Transverse colon (tissue), 4 donors: ENCODE results near the gene ZNF266. TPM values are rescaled to one million over a fixed set of nuclear protein-coding genes. Genes with fewer than 3 reads are reported as not detected.

Experiments
- DNase-seq: peaks from one replicate; pipeline ENCODE4 v3.0.0-alpha.2; 2019
- H3K27ac ChIP-seq, 4 donors: fragments of 200-600 bp; sonication (generic); 2 replicates each; pipeline ENCODE4 v1.5.1; 2016 to 2018; ENCODE audit warnings: inconsistent platforms in 4 of 4
- H3K27me3 ChIP-seq: fragments of 200-600 bp; sonication (generic); 2 replicates; pipeline ENCODE4 v1.5.1; 2017; ENCODE audit warnings: inconsistent platforms
- H3K36me3 ChIP-seq, 4 donors: fragments of 200-600 bp; sonication (generic); 2 replicates each; pipeline ENCODE4 v1.5.1; 2017 to 2019; ENCODE audit warnings: inconsistent platforms in 4 of 4
- H3K4me1 ChIP-seq, 4 donors: fragments of 200-600 bp; sonication (generic); 2 replicates each; pipeline ENCODE4 v1.5.1; 2017 to 2020; ENCODE audit warnings: inconsistent platforms in 4 of 4
- H3K4me3 ChIP-seq, 4 donors: fragments of 200-600 bp; sonication (generic); 1 replicate in 1 of 4; 2 replicates in 3 of 4; pipeline versions ENCODE4 v1.5.1 to v1.6.1; 2017 to 2019; ENCODE audit warnings: inconsistent platforms in 4 of 4
- H3K9me3 ChIP-seq, 2 donors: fragments of 200-600 bp; sonication (generic); 2 replicates each; pipeline ENCODE4 v1.5.1; 2017 to 2019; ENCODE audit warnings: inconsistent platforms in 2 of 2
- EP300 ChIP-seq: sonication (generic); formaldehyde crosslinking; IDR thresholded peaks from one replicate; pipeline ENCODE4 v1.6.1; 2017; ENCODE audit warnings: antibody characterized with exemption, low read depth
- POLR2A ChIP-seq: fragments of 450-650 bp; IDR thresholded peaks from one replicate; pipeline ENCODE4 v1.6.1; 2016; ENCODE audit warnings: antibody characterized with exemption, mild to moderate bottlenecking, moderate library complexity
- POLR2AphosphoS5 ChIP-seq, 3 donors: sonication (generic); formaldehyde crosslinking; IDR thresholded peaks; one replicate each; pipeline ENCODE4 v1.6.1; 2016; ENCODE audit warnings: antibody characterized with exemption in 3 of 3
- WGBS, 2 donors: methylation state at CpG; one replicate each; pipeline ENCODE4 v1.1.5; 2018; ENCODE audit warnings: low coverage in 1 of 2; 5-methylcytosine and 5-hydroxymethylcytosine counted together
- in situ Hi-C, 4 donors: fragments of 200-750 bp; cut with MboI; loops; one replicate each; pipeline versions ENCODE4 v1.15.0 to v1.15.1; 2017; ENCODE audit warnings: low sequenced_read_pairs in 3 of 4, low pct_ligation_motif_present in 1 of 4, low pct_unique_long_range_greater_than_20kb in 1 of 4
- intact Hi-C: fragments of 100-400 bp; cut with DNase I; formaldehyde crosslinking; loops from one replicate; pipeline ENCODE4 v1.15.1; 2023; ENCODE audit warnings: low total_unique reads
- total RNA-seq, 4 donors: library from RNA; depleted of rRNA; stranded (reverse); fragments of >200 nt; gene quantifications; one replicate each; pipeline ENCODE4 v1.1.0, GENCODE V29; 2016
- TF ChIP-seq, protein P1 (sequence below), 5 experiments: fragments of 200-600 bp in 3 of 5; fragments of 450-650 bp in 2 of 5; sonication (generic) in 3 of 5; IDR thresholded peaks; 1 replicate in 2 of 5; 2 replicates in 3 of 5; pipeline ENCODE4 v1.5.1; 2016 to 2017; ENCODE audit warnings: antibody characterized with exemption in 5 of 5, inconsistent platforms in 3 of 5, mild to moderate bottlenecking in 2 of 5, moderate library complexity in 1 of 5

Gene ZNF266
- total RNA-seq, result 10 to 100 TPM; 15.0 to 67.5 (median 30.5) TPM

DNA sequence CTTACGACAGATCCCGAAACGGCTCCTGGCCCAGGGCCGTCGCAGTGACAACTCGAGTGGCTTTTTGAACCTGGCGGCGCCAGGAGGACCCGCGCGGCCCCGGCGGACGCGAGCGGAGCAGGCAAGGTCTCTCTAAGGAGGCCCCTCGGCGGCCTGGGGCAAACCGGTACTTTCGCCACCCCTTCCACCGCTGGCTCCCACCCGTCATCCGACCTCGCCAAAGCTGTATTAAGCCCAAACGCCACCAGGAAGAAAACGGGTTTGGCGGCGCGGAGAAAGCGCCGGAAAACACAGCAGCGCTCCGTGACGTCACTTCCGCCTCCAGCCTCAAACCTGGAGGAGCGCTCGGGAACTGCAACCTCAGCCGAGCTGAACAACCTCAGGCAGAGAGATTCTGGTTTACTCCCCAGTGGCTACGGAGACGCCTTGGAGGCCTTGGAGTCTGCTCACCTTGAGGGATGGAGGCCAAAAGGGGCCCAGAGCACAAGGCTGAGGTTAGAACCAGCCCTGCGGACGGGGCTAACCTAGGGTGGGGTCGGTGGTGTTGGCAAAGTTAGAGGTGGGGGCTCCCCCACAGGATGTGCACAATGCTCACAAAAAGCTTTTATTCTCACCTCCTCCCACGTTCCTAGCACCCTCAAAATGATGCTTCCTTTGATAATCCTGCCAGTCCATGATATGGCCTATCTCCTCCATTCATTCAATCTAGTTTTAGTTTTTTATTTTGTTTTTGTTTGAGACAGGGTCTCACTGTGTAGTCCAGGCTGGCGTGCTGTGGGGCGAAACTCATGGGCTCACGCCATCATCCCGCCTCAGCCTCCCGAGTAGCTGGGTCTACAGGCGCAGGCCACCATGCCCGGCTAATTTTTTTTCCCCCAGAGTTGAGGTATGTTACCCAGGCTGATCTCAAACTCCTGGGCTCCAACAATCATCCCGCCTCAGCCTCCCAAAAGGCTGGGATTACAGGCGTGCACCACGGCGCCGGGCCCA is at the start of gene ZNF266:
TSS of gene ZNF266 (minus strand) at position 295 of the 990 bp plus-strand sequence. CDS start 15,484 bp downstream, outside the sequence.
- peak; percentile 91 for DNase-seq
- intact Hi-C loops, result no loop called here
- Histone ChIP-seq H3K4me1 (peaks cover 6 to 19% (median 13%) of the 10 kb centered on the region in 4 donors), H3K27me3 (no peaks in the 10 kb centered on the region), H3K27ac (peak within 1 kb of the TSS; percentile 86 to 93 (median 87)), H3K36me3 (peaks cover 0 to 19% (median 7%) of the 10 kb centered on the region in 4 donors), H3K9me3 (no peaks in the 10 kb centered on the region), H3K4me3 (peak within 1 kb of the TSS; percentile 71 to 98 (median 86))
- in situ Hi-C loops, result no loop called here
- 20 to 72% methylated on average over 12 to 47 of the region's 56 CpGs for WGBS, 2 donors
- TF ChIP-seq, protein P1, sequence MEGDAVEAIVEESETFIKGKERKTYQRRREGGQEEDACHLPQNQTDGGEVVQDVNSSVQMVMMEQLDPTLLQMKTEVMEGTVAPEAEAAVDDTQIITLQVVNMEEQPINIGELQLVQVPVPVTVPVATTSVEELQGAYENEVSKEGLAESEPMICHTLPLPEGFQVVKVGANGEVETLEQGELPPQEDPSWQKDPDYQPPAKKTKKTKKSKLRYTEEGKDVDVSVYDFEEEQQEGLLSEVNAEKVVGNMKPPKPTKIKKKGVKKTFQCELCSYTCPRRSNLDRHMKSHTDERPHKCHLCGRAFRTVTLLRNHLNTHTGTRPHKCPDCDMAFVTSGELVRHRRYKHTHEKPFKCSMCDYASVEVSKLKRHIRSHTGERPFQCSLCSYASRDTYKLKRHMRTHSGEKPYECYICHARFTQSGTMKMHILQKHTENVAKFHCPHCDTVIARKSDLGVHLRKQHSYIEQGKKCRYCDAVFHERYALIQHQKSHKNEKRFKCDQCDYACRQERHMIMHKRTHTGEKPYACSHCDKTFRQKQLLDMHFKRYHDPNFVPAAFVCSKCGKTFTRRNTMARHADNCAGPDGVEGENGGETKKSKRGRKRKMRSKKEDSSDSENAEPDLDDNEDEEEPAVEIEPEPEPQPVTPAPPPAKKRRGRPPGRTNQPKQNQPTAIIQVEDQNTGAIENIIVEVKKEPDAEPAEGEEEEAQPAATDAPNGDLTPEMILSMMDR (IDR thresholded peaks at IDR 0.05), result peak; percentile 85 to 95 (median 90)
- TF ChIP-seq POLR2A, result peak; percentile 40
- peak in 2 of 3 donors; percentile 44 to 64 for TF ChIP-seq POLR2AphosphoS5 (IDR thresholded peaks at IDR 0.05)
- TF ChIP-seq EP300, result no peak

DNA sequence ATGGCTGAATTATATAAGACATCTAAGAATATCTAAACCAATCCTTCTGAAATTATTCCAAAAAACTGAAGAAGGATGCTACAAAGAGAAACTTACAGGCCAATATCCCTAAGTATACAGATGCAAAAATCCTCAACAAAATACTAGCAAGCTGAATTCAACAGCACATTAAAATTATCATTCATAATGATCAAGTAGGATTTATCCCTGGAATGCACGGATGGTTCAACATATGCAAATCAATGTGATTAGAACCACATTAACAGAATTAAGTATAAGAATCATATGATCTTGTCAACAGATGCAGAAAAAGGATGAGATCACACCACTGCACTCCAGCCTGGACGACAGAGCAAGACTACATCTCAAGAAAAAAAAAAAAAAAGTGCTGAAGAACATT is 49.8 kb upstream of the ZNF266 start:
- no peak for DNase-seq
- Histone ChIP-seq H3K4me3 (no peak overlapping the region), H3K36me3 (no peaks in the 10 kb centered on the region), H3K27me3 (no peaks in the 10 kb centered on the region), H3K4me1 (no peaks in the 10 kb centered on the region), H3K27ac (no peak overlapping the region), H3K9me3 (peaks cover 26 to 31% of the 10 kb centered on the region in 2 donors)
- intact Hi-C loops, result no loop called here
- in situ Hi-C loops, result no loop called here
- TF ChIP-seq POLR2AphosphoS5 (IDR thresholded peaks at IDR 0.05) (no peak), EP300 (no peak), POLR2A (no peak)
- TF ChIP-seq, protein P1 (IDR thresholded peaks at IDR 0.05), result no peak
- WGBS, 2 donors, result 88 to 89% methylated on average over 2 of the region's 2 CpGs

DNA sequence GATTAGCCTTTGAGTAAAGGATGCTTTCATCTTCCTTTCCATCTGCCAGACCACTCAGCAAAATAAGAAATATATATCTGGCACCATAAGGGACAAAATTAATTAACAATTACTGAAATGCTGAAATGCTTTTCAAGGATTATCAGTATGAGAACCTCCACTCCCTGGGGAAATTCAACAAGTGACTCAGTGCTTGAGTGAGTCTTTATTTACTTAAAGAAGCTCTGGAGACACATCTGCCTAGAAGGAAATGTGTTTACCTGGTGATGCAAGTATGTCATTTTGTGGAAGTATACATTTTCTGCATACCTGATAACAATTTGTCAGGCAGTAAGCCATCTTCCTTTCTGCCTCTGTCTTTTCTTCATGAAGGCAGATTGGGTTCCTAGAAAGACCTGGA is 39.6 kb upstream of the ZNF266 start:
- no peak overlapping the region for H3K4me3 ChIP-seq
- H3K4me1 ChIP-seq, result no peaks in the 10 kb centered on the region
- in situ Hi-C loops (no loop called here), intact Hi-C loops (no loop called here)
- no peaks in the 10 kb centered on the region for H3K27me3 ChIP-seq
- TF ChIP-seq, protein P1 (IDR thresholded peaks at IDR 0.05), result no peak
- no peak for TF ChIP-seq EP300
- no peak for TF ChIP-seq POLR2AphosphoS5 (IDR thresholded peaks at IDR 0.05)
- TF ChIP-seq POLR2A, result no peak
- DNase-seq, result no peak
- no peak overlapping the region for H3K27ac ChIP-seq
- no peaks in the 10 kb centered on the region for H3K36me3 ChIP-seq
- H3K9me3 ChIP-seq, result peaks cover 7 to 19% of the 10 kb centered on the region in 2 donors

DNA sequence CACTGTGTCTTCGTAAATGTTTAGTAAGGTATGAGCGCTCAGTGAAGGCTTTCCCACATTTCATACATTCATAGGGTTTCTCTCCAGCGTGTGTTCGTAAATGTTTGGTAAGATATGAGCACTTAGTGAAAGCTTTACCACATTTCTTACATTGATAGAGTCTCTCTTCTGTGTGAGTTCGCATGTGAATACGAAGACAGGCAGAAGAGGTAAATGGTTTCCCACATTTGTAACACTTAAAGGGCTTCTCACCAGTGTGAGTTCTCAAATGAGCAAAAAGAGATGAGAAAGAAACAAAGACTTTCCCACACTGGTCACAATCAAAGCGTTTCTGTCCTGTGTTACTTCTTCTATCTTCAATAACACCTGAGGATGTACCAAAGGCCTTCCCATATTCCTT is 31.8 kb upstream of the ZNF266 start:
- Histone ChIP-seq H3K4me3 (no peak overlapping the region), H3K4me1 (no peaks in the 10 kb centered on the region), H3K36me3 (no peaks in the 10 kb centered on the region), H3K9me3 (peaks cover 47 to 53% of the 10 kb centered on the region in 2 donors), H3K27me3 (no peaks in the 10 kb centered on the region), H3K27ac (no peak overlapping the region)
- no peak for DNase-seq
- 90 to 95% methylated on average over 6 to 7 of the region's 7 CpGs for WGBS, 2 donors
- in situ Hi-C loops, result no loop called here
- TF ChIP-seq POLR2A (no peak), POLR2AphosphoS5 (IDR thresholded peaks at IDR 0.05) (no peak)
- intact Hi-C loops, result no loop called here
